ENCODE measurements around the gene UPK1A.
"Not testable (repeated sequence)": the region's sequence is repeated elsewhere in the genome, so short reads cannot be mapped to it uniquely, and the experiment has no call there.

Gene UPK1A

DNA sequence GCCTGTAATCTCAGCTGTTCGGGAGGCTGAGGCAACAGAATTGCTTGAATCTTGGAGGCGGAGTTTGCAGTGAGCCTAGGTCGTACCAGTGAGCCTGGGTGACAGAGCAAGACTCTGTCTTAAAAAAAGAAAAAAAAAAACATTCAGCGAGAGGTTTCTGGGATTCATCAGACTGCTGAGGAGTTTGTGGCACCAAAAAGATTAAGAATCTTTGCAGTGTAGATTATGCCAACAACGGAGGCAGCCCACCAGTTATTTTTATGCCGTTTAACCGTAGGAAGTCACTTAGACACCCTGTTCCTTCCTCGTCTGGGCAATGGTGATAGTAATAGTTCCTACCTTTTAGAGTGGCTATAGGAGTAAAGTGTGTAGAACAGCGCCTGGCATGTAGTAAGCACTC, 15.7 kb upstream of the UPK1A start:
- no peak for TF ChIP-seq CTCF (IDR thresholded peaks at IDR 0.05; ENCODE audit: extremely low read depth, insufficient read depth, missing control alignments)
- in situ Hi-C loops (cut with MboI; ENCODE audit: low pct_unique_long_range_greater_than_20kb, low sequenced_read_pairs, unreplicated experiment), result no loop called here
- DNase-seq (ENCODE audit: low spot score), result no peak

DNA sequence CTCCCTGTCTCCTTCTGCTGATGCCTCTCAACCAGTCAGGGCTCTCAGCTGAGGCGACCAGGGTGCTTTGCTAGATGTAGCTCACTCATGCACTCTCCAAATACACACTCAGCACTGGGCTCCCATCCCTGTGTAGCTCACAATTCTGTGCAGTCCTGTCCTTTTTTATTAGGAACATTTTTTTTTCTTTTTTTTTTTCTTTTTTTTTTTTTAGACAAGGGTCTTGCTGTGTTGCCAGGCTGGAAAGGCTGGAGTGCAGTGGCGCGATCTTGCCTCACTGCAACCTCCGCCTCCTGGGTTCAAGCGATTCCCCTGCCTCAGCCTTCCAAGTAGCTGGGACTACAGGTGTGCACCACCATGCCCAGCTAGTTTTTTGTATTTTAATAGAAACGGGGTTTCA, 11.5 kb upstream of the UPK1A start:
- in situ Hi-C loops (cut with MboI; ENCODE audit: low pct_unique_long_range_greater_than_20kb, low sequenced_read_pairs, unreplicated experiment); DNase-seq (ENCODE audit: low spot score): not testable (repeated sequence)

GRCh38 chr19:35655600-35655999, 10.7 kb upstream of the UPK1A start:
- in situ Hi-C loops (cut with MboI; ENCODE audit: low pct_unique_long_range_greater_than_20kb, low sequenced_read_pairs, unreplicated experiment), result no loop called here
- DNase-seq (ENCODE audit: low spot score), result no peak
- no peak for TF ChIP-seq CTCF (IDR thresholded peaks at IDR 0.05; ENCODE audit: extremely low read depth, insufficient read depth, missing control alignments)

DNA sequence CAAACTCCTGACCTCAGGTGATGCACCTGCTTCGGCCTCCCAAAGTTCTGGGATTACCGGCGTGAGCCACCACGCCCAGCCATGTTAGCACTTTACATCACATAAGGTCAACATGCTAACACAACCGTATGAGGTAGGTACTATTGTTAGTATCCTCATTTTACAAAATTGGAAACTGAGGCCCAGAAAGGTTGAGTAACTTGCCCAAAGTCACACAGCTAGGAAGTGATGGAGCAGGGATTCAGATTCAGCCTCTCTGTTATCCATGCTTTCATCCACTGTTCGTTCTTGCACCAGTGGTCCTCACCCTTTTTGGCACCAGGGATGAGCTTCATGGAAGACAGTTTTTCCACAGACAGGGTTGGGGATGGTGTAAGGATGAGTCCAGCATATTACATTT, 9.6 kb upstream of the UPK1A start:
- no peak for TF ChIP-seq CTCF (IDR thresholded peaks at IDR 0.05; ENCODE audit: extremely low read depth, insufficient read depth, missing control alignments)
- no peak for DNase-seq (ENCODE audit: low spot score)
- in situ Hi-C loops (cut with MboI; ENCODE audit: low pct_unique_long_range_greater_than_20kb, low sequenced_read_pairs, unreplicated experiment), result no loop called here

DNA sequence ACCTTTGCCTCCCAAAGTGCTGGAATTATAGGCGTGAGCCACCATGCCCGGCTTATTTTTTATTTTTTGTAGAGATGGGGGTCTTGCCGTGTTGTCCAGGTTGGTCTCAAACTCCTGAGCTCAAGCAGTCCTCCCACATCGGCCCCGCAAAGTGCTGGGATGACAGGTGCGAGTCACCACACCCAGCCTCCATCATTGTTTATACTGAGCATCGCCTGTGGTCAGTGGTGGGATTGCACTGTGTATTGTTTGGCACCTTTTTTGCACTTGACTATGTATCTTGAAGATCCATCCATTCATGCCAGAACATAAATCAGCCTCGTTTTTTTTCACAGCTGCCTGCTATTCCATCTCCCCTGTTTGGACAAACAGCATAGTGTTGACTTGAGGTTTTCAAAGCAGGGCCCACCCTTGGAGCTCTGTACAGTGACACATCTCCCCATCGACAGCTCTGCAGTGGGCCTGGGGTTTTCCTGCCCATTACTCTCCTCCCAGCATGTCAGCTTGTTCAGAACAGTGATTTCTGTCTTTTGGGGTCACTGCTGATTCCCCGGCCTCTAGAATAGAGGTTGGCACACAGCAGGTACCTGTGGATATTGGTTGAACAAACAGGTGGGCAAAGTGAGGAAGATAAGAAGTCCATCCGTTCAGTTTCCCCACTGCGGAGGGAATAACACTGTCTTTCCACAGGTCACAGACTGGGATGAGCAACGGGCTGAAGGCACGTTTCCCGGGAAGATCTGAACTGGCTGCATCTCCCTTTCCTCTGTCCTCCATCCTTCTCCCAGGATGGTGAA, 8.2 kb upstream of the UPK1A start:
- DNase-seq (ENCODE audit: low spot score), result no peak
- in situ Hi-C loops (cut with MboI; ENCODE audit: low pct_unique_long_range_greater_than_20kb, low sequenced_read_pairs, unreplicated experiment), result no loop called here
- peak; percentile 2 for TF ChIP-seq CTCF (IDR thresholded peaks at IDR 0.05; ENCODE audit: extremely low read depth, insufficient read depth, missing control alignments)

GRCh38 chr19:35661995-35662340, 4.3 kb upstream of the UPK1A start:
- DNase-seq (ENCODE audit: low spot score), result no peak
- no peak for TF ChIP-seq CTCF (IDR thresholded peaks at IDR 0.05; ENCODE audit: extremely low read depth, insufficient read depth, missing control alignments)
- in situ Hi-C loops (cut with MboI; ENCODE audit: low pct_unique_long_range_greater_than_20kb, low sequenced_read_pairs, unreplicated experiment), result no loop called here

- in situ Hi-C loops (cut with MboI; ENCODE audit: low pct_unique_long_range_greater_than_20kb, low sequenced_read_pairs, unreplicated experiment), result no loop called here
- no peak for DNase-seq (ENCODE audit: low spot score)
- no peak for TF ChIP-seq CTCF (IDR thresholded peaks at IDR 0.05; ENCODE audit: extremely low read depth, insufficient read depth, missing control alignments)
These were observed 2.3 kb upstream of the UPK1A start for GRCh38 chr19:35663981-35664380.

Data from GM13977 (cell line).